GF-D8 (cell line): Measurements from ENCODE around the gene ACOT6.
"Not testable (repeated sequence)": the region's sequence is repeated elsewhere in the genome, so short reads cannot be mapped to it uniquely, and the experiment has no call there.

Experiments used
- DNase-seq: peaks from one replicate; lab custom pipeline; 2025; lab: John Stamatoyannopoulos, UW

The ACOT6 gene

GRCh38 chr14:73612339-73613045, at the start of gene ACOT6:
ACOT6 (plus strand) TSS chr14:73612517; CDS start chr14:73612572, 55 bp downstream.
- DNase-seq: no peak

GRCh38 chr14:73562696-73563095, 49.6 kb upstream of the ACOT6 start:
- peak; percentile 12 for DNase-seq

GRCh38 chr14:73566431-73566830, 45.9 kb upstream of the ACOT6 start:
- DNase-seq: not testable (repeated sequence)

GRCh38 chr14:73566935-73567334, 45.4 kb upstream of the ACOT6 start:
- not testable (repeated sequence) for DNase-seq

GRCh38 chr14:73567358-73567757, 45.0 kb upstream of the ACOT6 start:
- DNase-seq: no peak

GRCh38 chr14:73567951-73568885, 44.1 kb upstream of the ACOT6 start:
- no peak for DNase-seq

GRCh38 chr14:73568886-73569184, 43.5 kb upstream of the ACOT6 start:
- not testable (repeated sequence) for DNase-seq

- DNase-seq: peak; percentile 51
These were observed 42.9 kb upstream of the ACOT6 start, which contains the start of gene ACOT2 for GRCh38 chr14:73569185-73569958. ACOT2 (plus strand) TSS chr14:73569213; CDS start chr14:73569241, 28 bp downstream.

GRCh38 chr14:73570913-73571312, 41.4 kb upstream of the ACOT6 start:
- not testable (repeated sequence) for DNase-seq

GRCh38 chr14:73573034-73573433, 39.3 kb upstream of the ACOT6 start:
- not testable (repeated sequence) for DNase-seq

- not testable (repeated sequence) for DNase-seq
These were observed 38.6 kb upstream of the ACOT6 start for GRCh38 chr14:73573740-73574139.

GRCh38 chr14:73574251-73574650, 38.1 kb upstream of the ACOT6 start:
- DNase-seq: not testable (repeated sequence)

GRCh38 chr14:73576391-73576790, 35.9 kb upstream of the ACOT6 start:
- no peak for DNase-seq

- not testable (repeated sequence) for DNase-seq
These were observed 35.1 kb upstream of the ACOT6 start for GRCh38 chr14:73577214-73577613.

GRCh38 chr14:73582102-73582979, 30.0 kb upstream of the ACOT6 start:
- not testable (repeated sequence) for DNase-seq

- DNase-seq: no peak
These were observed 23.6 kb upstream of the ACOT6 start for GRCh38 chr14:73588695-73589094.

- no peak for DNase-seq
These were observed 23.2 kb upstream of the ACOT6 start for GRCh38 chr14:73589116-73589515.

- not testable (repeated sequence) for DNase-seq
These were observed 21.7 kb upstream of the ACOT6 start for GRCh38 chr14:73590673-73591004.

GRCh38 chr14:73591690-73592449, 20.4 kb upstream of the ACOT6 start, which contains the start of gene ACOT4:
ACOT4 (plus strand) TSS chr14:73591873; CDS start chr14:73591960, 87 bp downstream.
- no peak for DNase-seq

GRCh38 chr14:73594491-73594890, 17.8 kb upstream of the ACOT6 start:
- DNase-seq: no peak
